ENCODE measurements around the gene ANXA2.

- TF ChIP-seq CTCF (IDR thresholded peaks at IDR 0.05; ENCODE audit: low read depth, low read length) (no peak), EZH2phosphoT487 (IDR thresholded peaks at IDR 0.05; ENCODE audit: low read depth) (no peak)
These were observed 72.9 kb downstream of the ANXA2 start for GRCh38 chr15:60324706-60325438.

Measured in OCI-LY3 (cell line).